ENCODE results near the gene PER1.

Gene PER1

GRCh38 chr17:8159032-8159400 is 6.8 kb upstream of the PER1 start:
- TF ChIP-seq CTCF (IDR thresholded peaks at IDR 0.05; ENCODE audit: low read depth, low read length): no peak
- no peak for DNase-seq
- Histone ChIP-seq H3K9me3 (no peaks in the 10 kb centered on the region), H3K4me1 (peaks cover 6% of the 10 kb centered on the region), H3K4me3 (ENCODE audit: low read depth, low read length) (no peak overlapping the region), H3K36me3 (peaks cover 6% of the 10 kb centered on the region), H3K27me3 (no peaks in the 10 kb centered on the region)

GRCh38 chr17:8158267-8159031 is 6.2 kb upstream of the PER1 start:
- H3K9me3 ChIP-seq: no peaks in the 10 kb centered on the region
- peak; percentile 66 for TF ChIP-seq CTCF (IDR thresholded peaks at IDR 0.05; ENCODE audit: low read depth, low read length)
- H3K27me3 ChIP-seq: no peaks in the 10 kb centered on the region
- peak; percentile 80 for DNase-seq
- H3K4me1 ChIP-seq: peaks cover 6% of the 10 kb centered on the region
- no peak overlapping the region for H3K4me3 ChIP-seq (ENCODE audit: low read depth, low read length)
- peaks cover 6% of the 10 kb centered on the region for H3K36me3 ChIP-seq

GRCh38 chr17:8156246-8156992 is 4.2 kb upstream of the PER1 start:
- peak; percentile 97 for DNase-seq
- no peaks in the 10 kb centered on the region for H3K9me3 ChIP-seq
- no peak for TF ChIP-seq CTCF (IDR thresholded peaks at IDR 0.05; ENCODE audit: low read depth, low read length)
- H3K36me3 ChIP-seq: peaks cover 6% of the 10 kb centered on the region; the same call in 1 of the 2 replicates
- no peaks in the 10 kb centered on the region for H3K27me3 ChIP-seq
- peak overlapping the region; percentile 61 for H3K4me3 ChIP-seq (ENCODE audit: low read depth, low read length)
- H3K4me1 ChIP-seq: peaks cover 9% of the 10 kb centered on the region; the same call in 1 of the 2 replicates

- Histone ChIP-seq H3K4me3 (ENCODE audit: low read depth, low read length) (peak overlapping the region; percentile 61), H3K36me3 (peaks cover 6% of the 10 kb centered on the region; the same call in 1 of the 2 replicates), H3K27me3 (no peaks in the 10 kb centered on the region), H3K4me1 (peaks cover 9% of the 10 kb centered on the region; the same call in 1 of the 2 replicates), H3K9me3 (no peaks in the 10 kb centered on the region)
- TF ChIP-seq CTCF (IDR thresholded peaks at IDR 0.05; ENCODE audit: low read depth, low read length): no peak
- no peak for DNase-seq
These were observed 3.7 kb upstream of the PER1 start for GRCh38 chr17:8155996-8156245.

- Histone ChIP-seq H3K4me3 (ENCODE audit: low read depth, low read length) (peak overlapping the region; percentile 61), H3K27me3 (no peaks in the 10 kb centered on the region), H3K36me3 (peaks cover 6% of the 10 kb centered on the region; the same call in 1 of the 2 replicates), H3K4me1 (peaks cover 9% of the 10 kb centered on the region; the same call in 1 of the 2 replicates), H3K9me3 (no peaks in the 10 kb centered on the region)
- no peak for DNase-seq
- TF ChIP-seq CTCF (IDR thresholded peaks at IDR 0.05; ENCODE audit: low read depth, low read length): no peak
These were observed 3.2 kb upstream of the PER1 start for GRCh38 chr17:8155231-8155995.

Measured in BE2C (cell line).